ENCODE data around the gene RHOV. TPM values are rescaled to one million over a fixed set of nuclear protein-coding genes. Genes with fewer than 3 reads are reported as not detected.

RHOV gene
- total and polyA plus RNA-seq, 2 donors (not counting 1 experiment from before 2014, with no cell fraction given): not detected

GRCh38 chr15:40886586-40886985 is 12.6 kb upstream of the RHOV start:
- Histone ChIP-seq H3K4me2 (ENCODE audit: extremely low read depth, insufficient read depth, low read length) (no peak overlapping the region), H3K79me2 (ENCODE audit: control insufficient read depth, insufficient read depth, low read length) (no peaks in the 10 kb centered on the region), H3K27ac (ENCODE audit: insufficient read depth, low read length) (no peak overlapping the region), H2AFZ (ENCODE audit: low read length) (no peak overlapping the region), H3K27me3 (ENCODE audit: control insufficient read depth, insufficient read depth, low read length) (no peaks in the 10 kb centered on the region), H4K20me1 (ENCODE audit: control insufficient read depth, extremely low read depth, insufficient read depth, low read length) (no peaks in the 10 kb centered on the region), H3K4me3 (replicated peaks in 1 of 4; ENCODE audit: control extremely low read depth in 1 of 4, insufficient read depth in 1 of 4, low read depth in 3 of 4, low read length in 4 of 4) (no peak overlapping the region), H3K36me3 (ENCODE audit: control insufficient read depth, insufficient read depth, low read length) (no peaks in the 10 kb centered on the region), H3K9ac (ENCODE audit: insufficient read depth, low read length) (no peak overlapping the region), H3K9me3 (ENCODE audit: control insufficient read depth, insufficient read depth, low read depth, low read length) (no peaks in the 10 kb centered on the region), H3K4me1 (ENCODE audit: control insufficient read depth, extremely low read depth, insufficient read depth, low read length) (no peaks in the 10 kb centered on the region)
- TF ChIP-seq CTCF (conservative IDR thresholded peaks at IDR 0.05 in 1 of 2, IDR thresholded peaks at IDR 0.05 in 1 of 2; ENCODE audit: low read depth in 1 of 2, low read length in 2 of 2): no peak
- no peak for TF ChIP-seq EZH2 (IDR thresholded peaks at IDR 0.05; ENCODE audit: low read length, missing control alignments)
- no peak for DNase-seq (ENCODE audit: low read depth in 2 of 2)

- Histone ChIP-seq H3K9ac (ENCODE audit: insufficient read depth, low read length) (no peak overlapping the region), H3K4me1 (ENCODE audit: control insufficient read depth, extremely low read depth, insufficient read depth, low read length) (no peaks in the 10 kb centered on the region), H3K9me3 (ENCODE audit: control insufficient read depth, insufficient read depth, low read depth, low read length) (no peaks in the 10 kb centered on the region), H3K27me3 (ENCODE audit: control insufficient read depth, insufficient read depth, low read length) (no peaks in the 10 kb centered on the region), H4K20me1 (ENCODE audit: control insufficient read depth, extremely low read depth, insufficient read depth, low read length) (no peaks in the 10 kb centered on the region), H3K27ac (ENCODE audit: insufficient read depth, low read length) (no peak overlapping the region), H3K4me2 (ENCODE audit: extremely low read depth, insufficient read depth, low read length) (no peak overlapping the region), H3K79me2 (ENCODE audit: control insufficient read depth, insufficient read depth, low read length) (no peaks in the 10 kb centered on the region), H3K4me3 (replicated peaks in 1 of 4; ENCODE audit: control extremely low read depth in 1 of 4, insufficient read depth in 1 of 4, low read depth in 3 of 4, low read length in 4 of 4) (no peak overlapping the region), H3K36me3 (ENCODE audit: control insufficient read depth, insufficient read depth, low read length) (no peaks in the 10 kb centered on the region), H2AFZ (ENCODE audit: low read length) (no peak overlapping the region)
- DNase-seq (ENCODE audit: low read depth in 2 of 2): no peak
- TF ChIP-seq CTCF (conservative IDR thresholded peaks at IDR 0.05 in 1 of 2, IDR thresholded peaks at IDR 0.05 in 1 of 2; ENCODE audit: low read depth in 1 of 2, low read length in 2 of 2) (no peak), EZH2 (IDR thresholded peaks at IDR 0.05; ENCODE audit: low read length, missing control alignments) (no peak)
Observed at GRCh38 chr15:40881351-40881750, 7.3 kb upstream of the RHOV start.

GRCh38 chr15:40879609-40880008 is 5.6 kb upstream of the RHOV start:
- no peak overlapping the region for H3K27ac ChIP-seq (ENCODE audit: insufficient read depth, low read length)
- H2AFZ ChIP-seq (ENCODE audit: low read length): no peak overlapping the region
- no peaks in the 10 kb centered on the region for H4K20me1 ChIP-seq (ENCODE audit: control insufficient read depth, extremely low read depth, insufficient read depth, low read length)
- H3K9ac ChIP-seq (ENCODE audit: insufficient read depth, low read length): no peak overlapping the region
- no peaks in the 10 kb centered on the region for H3K4me1 ChIP-seq (ENCODE audit: control insufficient read depth, extremely low read depth, insufficient read depth, low read length)
- H3K27me3 ChIP-seq (ENCODE audit: control insufficient read depth, insufficient read depth, low read length): no peaks in the 10 kb centered on the region
- H3K9me3 ChIP-seq (ENCODE audit: control insufficient read depth, insufficient read depth, low read depth, low read length): no peaks in the 10 kb centered on the region
- no peak overlapping the region for H3K4me3 ChIP-seq (replicated peaks in 1 of 4; ENCODE audit: control extremely low read depth in 1 of 4, insufficient read depth in 1 of 4, low read depth in 3 of 4, low read length in 4 of 4)
- H3K4me2 ChIP-seq (ENCODE audit: extremely low read depth, insufficient read depth, low read length): no peak overlapping the region
- DNase-seq (ENCODE audit: low read depth in 2 of 2): no peak
- H3K79me2 ChIP-seq (ENCODE audit: control insufficient read depth, insufficient read depth, low read length): no peaks in the 10 kb centered on the region
- no peaks in the 10 kb centered on the region for H3K36me3 ChIP-seq (ENCODE audit: control insufficient read depth, insufficient read depth, low read length)
- TF ChIP-seq EZH2 (IDR thresholded peaks at IDR 0.05; ENCODE audit: low read length, missing control alignments) (no peak), CTCF (conservative IDR thresholded peaks at IDR 0.05 in 1 of 2, IDR thresholded peaks at IDR 0.05 in 1 of 2; ENCODE audit: low read depth in 1 of 2, low read length in 2 of 2) (no peak)

Data from fibroblast of lung (primary cell).